Measurements from ENCODE around the gene CEP290. TPM values are rescaled to one million over a fixed set of nuclear protein-coding genes. Genes with fewer than 3 reads are reported as not detected.

Gene CEP290
- total RNA-seq, 1 experiment from 2014 or later = 12.8 TPM

- no peaks in the 10 kb centered on the region for H3K4me1 Mint-ChIP-seq
- H3K27ac Mint-ChIP-seq = no peak overlapping the region
- no peak overlapping the region for H3K18ac ChIP-seq (ENCODE audit: insufficient read length, low read depth, low read length)
- peaks cover 34 to 38% of the 10 kb centered on the region in 2 experiments for H3K9me3 Mint-ChIP-seq
- H3K4me1 ChIP-seq (ENCODE audit: insufficient read depth, low read length) = no peaks in the 10 kb centered on the region
- H2AK5ac ChIP-seq (ENCODE audit: insufficient read length, low read length) = no peak overlapping the region
- H4K8ac ChIP-seq (replicated peaks; ENCODE audit: insufficient read length, low read depth, low read length) = no peak overlapping the region
- no CpG with 5 or more reads among the region's 3 CpGs for WGBS (ENCODE audit: extremely low coverage, insufficient read length, low lambda C conversion rate)
- TF ChIP-seq CTCF (conservative IDR thresholded peaks at IDR 0.05) = no peak
- H3K4me3 Mint-ChIP-seq = no peak overlapping the region
- no peaks in the 10 kb centered on the region for H3K27me3 Mint-ChIP-seq (ENCODE audit: low read depth)
- no peak overlapping the region for H2BK12ac ChIP-seq (ENCODE audit: insufficient read length, low read depth, low read length)
- H3T11ph ChIP-seq (ENCODE audit: low read length) = no peak overlapping the region
- H3K56ac ChIP-seq (ENCODE audit: insufficient read length, low read depth, low read length) = no peak overlapping the region
- no peak overlapping the region for H4K91ac ChIP-seq (ENCODE audit: insufficient read length, low read depth, low read length)
- no peaks in the 10 kb centered on the region for H3K23me2 ChIP-seq (ENCODE audit: insufficient read length, low read depth, low read length, poor library complexity, severe bottlenecking)
- no peak overlapping the region for H3K4ac ChIP-seq (ENCODE audit: low read depth, low read length)
- no peak overlapping the region for H2BK120ac ChIP-seq (ENCODE audit: low read depth, low read length, poor library complexity, severe bottlenecking)
- no peak overlapping the region for H3K14ac ChIP-seq (ENCODE audit: insufficient read depth, low read length)
- no peak overlapping the region for H3K27ac ChIP-seq (ENCODE audit: insufficient read length, low read depth, low read length)
- no peak overlapping the region for H3K23ac ChIP-seq (ENCODE audit: insufficient read length, low read depth, low read length)
- H2BK20ac ChIP-seq (ENCODE audit: low read depth, low read length, poor library complexity, severe bottlenecking) = no peak overlapping the region
- H2AFZ ChIP-seq (ENCODE audit: low read length) = no peak overlapping the region
- H4K20me1 ChIP-seq (ENCODE audit: control insufficient read depth, insufficient read depth, insufficient read length) = no peaks in the 10 kb centered on the region
- H3K27me3 ChIP-seq (ENCODE audit: insufficient read depth, low read length) = no peaks in the 10 kb centered on the region
- no peaks in the 10 kb centered on the region for H3K79me2 ChIP-seq (ENCODE audit: insufficient read depth, low read length)
- no peak overlapping the region for H3K9ac ChIP-seq (ENCODE audit: extremely low read depth, insufficient read length, low read length)
- H3K9me3 ChIP-seq (ENCODE audit: control insufficient read depth, low read depth, low read length) = peaks cover 11% of the 10 kb centered on the region
- no peak overlapping the region for H2BK15ac ChIP-seq (ENCODE audit: low read depth, low read length)
- no peak overlapping the region for H2BK5ac ChIP-seq (ENCODE audit: insufficient read length, low read length)
- peaks cover 10 to 25% (median 12%) of the 10 kb centered on the region in 3 experiments for H3K36me3 Mint-ChIP-seq (ENCODE audit: insufficient read depth in 1 of 3, low read depth in 3 of 3)
- no peaks in the 10 kb centered on the region for H3K79me1 ChIP-seq (ENCODE audit: insufficient read depth, low read depth, low read length, poor library complexity, severe bottlenecking)
- no peak overlapping the region for H4K5ac ChIP-seq (ENCODE audit: insufficient read length, low read depth, low read length)
- no peak for DNase-seq
- H3K4me2 ChIP-seq (ENCODE audit: insufficient read depth, insufficient read length, low read length) = no peak overlapping the region
Measured at GRCh38 chr12:88017964-88018363, 123.9 kb downstream of the CEP290 start.

Measured in H9 (cell line).